HL-60 (cell line): ENCODE results near the gene PSRC1.

ENCODE experiments used
- POLR2AphosphoS5 ChIP-seq: IDR thresholded peaks from 2 replicates; pipeline ENCODE4 v1.6.1; 2012; ENCODE audit warnings: low read depth
- SPI1 ChIP-seq: IDR thresholded peaks from 2 replicates; pipeline ENCODE4 v1.6.1; 2012; ENCODE audit warnings: low read depth, mild to moderate bottlenecking, borderline replicate concordance
- TF ChIP-seq, protein P1 (sequence below): IDR thresholded peaks from one replicate; pipeline ENCODE4 v1.5.1; 2011; ENCODE audit warnings: low read length, control low read depth, inconsistent platforms; ENCODE audit not compliant: insufficient read depth
- TF ChIP-seq, protein P2 (sequence below): IDR thresholded peaks from 2 replicates; pipeline ENCODE4 v1.6.1; 2012; ENCODE audit warnings: low read depth; ENCODE audit not compliant: insufficient replicate concordance

DNA sequence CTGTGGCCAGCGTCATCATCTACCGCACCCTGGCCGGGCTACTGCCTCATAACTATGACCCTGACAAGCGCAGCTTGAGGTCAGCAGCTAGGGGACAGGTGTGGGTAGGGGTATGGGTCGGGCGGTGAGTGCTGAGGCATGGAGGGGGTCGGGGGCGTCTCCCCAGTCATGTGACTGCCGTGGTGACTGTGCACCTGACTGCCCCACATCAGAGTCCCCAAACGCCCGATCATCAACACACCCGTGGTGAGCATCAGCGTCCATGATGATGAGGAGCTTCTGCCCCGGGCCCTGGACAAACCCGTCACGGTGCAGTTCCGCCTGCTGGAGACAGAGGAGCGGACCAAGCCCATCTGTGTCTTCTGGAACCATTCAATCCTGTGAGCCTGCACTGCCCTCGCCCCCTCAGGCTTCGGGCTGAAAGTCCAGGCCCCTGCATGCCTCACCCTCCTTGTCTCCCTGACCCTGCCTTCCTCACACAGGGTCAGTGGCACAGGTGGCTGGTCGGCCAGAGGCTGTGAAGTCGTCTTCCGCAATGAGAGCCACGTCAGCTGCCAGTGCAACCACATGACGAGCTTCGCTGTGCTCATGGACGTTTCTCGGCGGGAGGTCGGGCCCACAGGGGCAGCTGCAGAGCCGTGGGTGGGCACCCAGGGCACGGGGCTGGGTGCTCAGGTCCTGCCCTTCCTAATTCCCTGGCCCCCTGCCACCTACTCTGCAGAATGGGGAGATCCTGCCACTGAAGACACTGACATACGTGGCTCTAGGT, 13.5 kb downstream of the PSRC1 start:
- TF ChIP-seq, protein P1, sequence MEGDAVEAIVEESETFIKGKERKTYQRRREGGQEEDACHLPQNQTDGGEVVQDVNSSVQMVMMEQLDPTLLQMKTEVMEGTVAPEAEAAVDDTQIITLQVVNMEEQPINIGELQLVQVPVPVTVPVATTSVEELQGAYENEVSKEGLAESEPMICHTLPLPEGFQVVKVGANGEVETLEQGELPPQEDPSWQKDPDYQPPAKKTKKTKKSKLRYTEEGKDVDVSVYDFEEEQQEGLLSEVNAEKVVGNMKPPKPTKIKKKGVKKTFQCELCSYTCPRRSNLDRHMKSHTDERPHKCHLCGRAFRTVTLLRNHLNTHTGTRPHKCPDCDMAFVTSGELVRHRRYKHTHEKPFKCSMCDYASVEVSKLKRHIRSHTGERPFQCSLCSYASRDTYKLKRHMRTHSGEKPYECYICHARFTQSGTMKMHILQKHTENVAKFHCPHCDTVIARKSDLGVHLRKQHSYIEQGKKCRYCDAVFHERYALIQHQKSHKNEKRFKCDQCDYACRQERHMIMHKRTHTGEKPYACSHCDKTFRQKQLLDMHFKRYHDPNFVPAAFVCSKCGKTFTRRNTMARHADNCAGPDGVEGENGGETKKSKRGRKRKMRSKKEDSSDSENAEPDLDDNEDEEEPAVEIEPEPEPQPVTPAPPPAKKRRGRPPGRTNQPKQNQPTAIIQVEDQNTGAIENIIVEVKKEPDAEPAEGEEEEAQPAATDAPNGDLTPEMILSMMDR, result no peak
- TF ChIP-seq, protein P2, sequence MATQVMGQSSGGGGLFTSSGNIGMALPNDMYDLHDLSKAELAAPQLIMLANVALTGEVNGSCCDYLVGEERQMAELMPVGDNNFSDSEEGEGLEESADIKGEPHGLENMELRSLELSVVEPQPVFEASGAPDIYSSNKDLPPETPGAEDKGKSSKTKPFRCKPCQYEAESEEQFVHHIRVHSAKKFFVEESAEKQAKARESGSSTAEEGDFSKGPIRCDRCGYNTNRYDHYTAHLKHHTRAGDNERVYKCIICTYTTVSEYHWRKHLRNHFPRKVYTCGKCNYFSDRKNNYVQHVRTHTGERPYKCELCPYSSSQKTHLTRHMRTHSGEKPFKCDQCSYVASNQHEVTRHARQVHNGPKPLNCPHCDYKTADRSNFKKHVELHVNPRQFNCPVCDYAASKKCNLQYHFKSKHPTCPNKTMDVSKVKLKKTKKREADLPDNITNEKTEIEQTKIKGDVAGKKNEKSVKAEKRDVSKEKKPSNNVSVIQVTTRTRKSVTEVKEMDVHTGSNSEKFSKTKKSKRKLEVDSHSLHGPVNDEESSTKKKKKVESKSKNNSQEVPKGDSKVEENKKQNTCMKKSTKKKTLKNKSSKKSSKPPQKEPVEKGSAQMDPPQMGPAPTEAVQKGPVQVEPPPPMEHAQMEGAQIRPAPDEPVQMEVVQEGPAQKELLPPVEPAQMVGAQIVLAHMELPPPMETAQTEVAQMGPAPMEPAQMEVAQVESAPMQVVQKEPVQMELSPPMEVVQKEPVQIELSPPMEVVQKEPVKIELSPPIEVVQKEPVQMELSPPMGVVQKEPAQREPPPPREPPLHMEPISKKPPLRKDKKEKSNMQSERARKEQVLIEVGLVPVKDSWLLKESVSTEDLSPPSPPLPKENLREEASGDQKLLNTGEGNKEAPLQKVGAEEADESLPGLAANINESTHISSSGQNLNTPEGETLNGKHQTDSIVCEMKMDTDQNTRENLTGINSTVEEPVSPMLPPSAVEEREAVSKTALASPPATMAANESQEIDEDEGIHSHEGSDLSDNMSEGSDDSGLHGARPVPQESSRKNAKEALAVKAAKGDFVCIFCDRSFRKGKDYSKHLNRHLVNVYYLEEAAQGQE, result no peak
- TF ChIP-seq SPI1 (no peak), POLR2AphosphoS5 (no peak)
